Urothelium cell line (cell line): ENCODE measurements around the gene OVOL2.

Source experiments
- DNase-seq: peaks from one replicate; pipeline ENCODE4 v3.0.0; 2011; ENCODE audit warnings: low spot score, mixed read lengths
- FAIRE-seq: peaks from 2 replicates; lab custom pipeline; 2011; peaks lifted over from hg19 to GRCh38; lab: Jason Lieb, UNC

OVOL2 gene

DNA sequence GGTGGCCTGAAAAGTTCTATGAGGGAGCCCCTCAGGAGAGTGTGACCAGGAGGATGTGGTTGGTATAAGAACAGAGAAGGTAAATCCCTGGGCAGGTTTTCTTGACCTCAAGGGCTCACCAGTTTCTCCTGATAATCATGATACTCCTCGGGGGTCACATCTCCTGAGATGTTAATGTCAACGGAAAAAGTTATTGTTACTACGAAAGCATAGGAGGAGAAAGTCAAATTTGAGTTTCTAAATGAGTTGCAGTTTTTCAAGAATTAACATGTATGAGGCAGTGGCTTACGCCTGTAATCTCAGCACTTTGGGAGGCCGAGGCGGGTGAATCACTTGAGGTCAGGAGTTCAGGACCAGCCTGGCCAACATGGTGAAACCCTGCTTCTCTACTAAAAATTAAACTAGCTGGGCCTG lies 65.5 kb downstream of the OVOL2 start:
- no peak for FAIRE-seq

DNA sequence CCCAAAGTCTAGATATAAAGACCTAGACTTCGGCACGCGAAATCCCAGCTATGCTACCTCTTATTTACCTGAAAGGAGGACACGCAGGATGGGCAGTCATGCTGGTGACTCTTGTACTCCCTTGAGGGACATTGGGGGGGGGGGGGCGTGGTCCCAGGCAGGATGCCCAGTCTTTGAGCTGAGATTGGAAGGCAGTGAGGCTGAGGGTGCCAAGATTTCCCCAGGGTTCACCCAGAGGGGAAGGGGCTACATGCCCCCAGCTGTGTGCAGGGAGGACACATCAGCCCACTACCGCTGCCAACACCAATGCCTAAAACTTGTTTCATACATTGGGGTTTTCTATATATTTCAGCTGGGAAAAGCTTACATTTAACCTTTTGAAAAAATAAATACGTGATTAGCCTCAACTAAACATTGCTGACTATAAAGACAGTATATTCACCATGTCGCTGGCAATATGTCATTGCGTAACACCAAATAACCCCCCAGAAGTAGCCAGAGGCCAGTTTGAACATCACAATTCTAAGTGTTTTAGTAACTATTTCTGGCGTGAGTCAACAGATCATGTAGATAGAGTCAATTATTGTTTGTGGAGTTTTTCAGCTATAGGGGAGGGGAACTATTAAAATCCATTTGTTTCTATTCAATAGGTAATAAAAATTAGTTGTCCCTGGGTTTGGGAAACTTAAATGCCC lies 67.3 kb downstream of the OVOL2 start:
- FAIRE-seq (no peak), DNase-seq (no peak)

More for the DNA sequence above, 65.5 kb downstream of the OVOL2 start:
- no peak for DNase-seq

DNA sequence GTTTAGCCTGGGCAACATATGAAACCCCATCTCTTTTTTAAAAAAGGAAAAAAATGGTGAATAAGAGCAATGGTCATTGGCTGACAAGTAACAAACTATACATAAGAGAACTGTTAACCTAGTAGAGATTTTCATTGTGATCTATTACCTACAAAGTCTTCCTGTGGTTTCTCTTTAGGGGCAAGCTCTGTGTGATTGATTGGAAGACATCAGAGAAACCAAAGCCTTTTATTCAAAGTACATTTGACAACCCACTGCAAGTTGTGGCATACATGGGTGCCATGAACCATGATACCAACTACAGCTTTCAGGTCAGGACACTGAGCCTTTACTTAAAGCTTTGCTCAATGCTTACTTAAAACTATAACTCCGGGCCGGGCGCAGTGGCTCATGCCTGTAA lies 69.7 kb downstream of the OVOL2 start:
- no peak for FAIRE-seq
- DNase-seq = no peak

DNA sequence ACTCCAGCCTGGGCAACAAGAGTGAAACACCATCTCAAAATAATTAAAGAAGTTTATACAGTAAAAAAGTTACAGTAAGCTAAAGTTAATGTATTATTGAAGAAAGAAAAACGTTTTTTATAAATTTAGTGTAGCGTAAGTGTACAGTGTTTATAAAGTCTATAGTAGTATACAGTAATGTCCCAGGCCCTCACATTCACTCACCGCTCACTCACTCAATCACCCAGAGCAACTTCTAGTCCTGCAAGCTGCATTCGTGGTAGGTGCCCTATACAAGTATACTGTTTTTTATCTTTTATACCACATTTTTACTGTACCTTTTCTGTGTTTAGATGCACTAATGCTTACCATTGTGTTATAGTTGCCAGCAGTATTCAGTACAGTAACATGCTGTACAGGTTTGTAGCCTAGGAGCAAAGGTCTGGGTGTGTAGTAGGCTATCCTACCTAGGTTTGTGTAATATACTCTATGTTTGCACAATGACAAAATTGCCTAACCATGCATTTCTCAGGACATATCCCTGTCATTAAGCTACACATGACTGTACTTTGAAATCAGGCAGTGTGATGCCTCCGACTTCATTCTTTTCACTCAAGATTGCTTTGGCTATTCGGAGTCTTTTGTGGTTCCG lies 72.2 kb downstream of the OVOL2 start:
- no peak for FAIRE-seq

DNA sequence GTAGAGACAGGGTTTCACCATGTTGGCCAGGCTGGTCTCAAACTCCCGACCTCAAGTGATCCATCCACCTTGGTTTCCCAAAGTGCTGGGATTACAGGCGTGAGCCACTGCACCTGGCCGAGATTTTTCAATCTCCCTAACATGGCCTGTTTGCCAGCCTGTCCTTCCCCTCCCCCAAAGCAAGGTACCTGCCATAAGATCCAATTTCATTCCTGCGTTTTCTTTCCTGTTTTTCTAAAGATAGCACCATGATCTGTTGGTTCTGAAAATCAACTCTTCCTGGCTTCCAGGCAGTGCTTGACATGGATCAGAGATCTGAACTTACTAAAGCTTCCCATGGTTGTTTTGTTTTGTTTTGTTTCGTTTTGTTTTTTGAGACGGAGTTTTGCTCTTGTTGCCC lies 81.4 kb downstream of the OVOL2 start:
- DNase-seq = no peak
- FAIRE-seq = no peak

More for the DNA sequence above, 72.2 kb downstream of the OVOL2 start:
- DNase-seq = no peak
